A549 (cell line): ENCODE data around the gene ZNF423. TPM values are rescaled to one million over a fixed set of nuclear protein-coding genes. Genes with fewer than 3 reads are reported as not detected.

Experiments
- ATAC-seq, 2 experiments: fragments of 200-7000 bp in 1 of 2; fragments of >200 bp in 1 of 2; cut with Nextera tagmentation in 1 of 2; cut with Tn5 transposase in 1 of 2; 3 replicates each; pipeline versions ENCODE4 v1.8.0 to v1.9.1; 2018 to 2020; ENCODE audit warnings: mild to moderate bottlenecking in 1 of 2, moderate library complexity in 1 of 2
- CTCF ChIA-PET: fragments of 300-600 bp; sonication (Branson Sonifier 250); formaldehyde crosslinking; extraction: SDS; loops from one replicate; lab custom pipeline; 2021; ENCODE audit warnings: antibody characterized with exemption, inconsistent platforms; lab: Yijun Ruan, JAX
- POLR2A ChIA-PET: fragments of 350-600 bp; formaldehyde crosslinking; extraction: SDS; loops from one replicate; lab custom pipeline; 2021; ENCODE audit warnings: antibody characterized with exemption, inconsistent platforms; lab: Yijun Ruan, JAX
- DNase-seq, 2 experiments: peaks; one replicate each; pipeline versions ENCODE4 v3.0.0 to v3.0.0-alpha.2; 2011 to 2016; ENCODE audit warnings: low read depth in 1 of 2, low spot score in 1 of 2
- FAIRE-seq: peaks from 2 replicates; lab custom pipeline; 2011; peaks lifted over from hg19 to GRCh38; lab: Jason Lieb, UNC
- H3K27ac ChIP-seq, 2 experiments: fragments of >200 bp; sonication (Bioruptor Twin); formaldehyde crosslinking; 3 replicates each; pipeline ENCODE4 v1.5.1; 2016 to 2017
- H3K4me1 ChIP-seq: fragments of >200 bp; sonication (Bioruptor Twin); formaldehyde crosslinking; 3 replicates; pipeline ENCODE4 v1.6.1; 2016
- H3K4me2 ChIP-seq: fragments of >200 bp; sonication (Bioruptor Twin); formaldehyde crosslinking; 3 replicates; pipeline ENCODE4 v1.6.1; 2016
- H3K4me3 ChIP-seq: fragments of >200 bp; sonication (Bioruptor Twin); formaldehyde crosslinking; 3 replicates; pipeline ENCODE4 v1.5.1; 2016
- H3K9me3 ChIP-seq: fragments of >200 bp; sonication (Bioruptor Twin); formaldehyde crosslinking; 3 replicates; pipeline ENCODE4 v1.6.1; 2016
- BHLHE40 ChIP-seq: IDR thresholded peaks from 2 replicates; pipeline ENCODE4 v1.6.1; 2012; ENCODE audit warnings: low read depth, low read length, inconsistent platforms
- CBX2 ChIP-seq: fragments of 200-600 bp; sonication (generic); IDR thresholded peaks from 2 replicates; pipeline ENCODE4 v1.6.1; 2016; ENCODE audit warnings: low read depth, mild to moderate bottlenecking, borderline replicate concordance
- CTCF ChIP-seq: fragments of >200 bp; sonication (Bioruptor Twin); formaldehyde crosslinking; IDR thresholded peaks from 3 replicates; pipeline ENCODE4 v1.5.1; 2016
- E2F6 ChIP-seq: IDR thresholded peaks from 2 replicates; pipeline ENCODE4 v1.6.1; 2012; ENCODE audit warnings: low read depth, borderline replicate concordance
- ESRRA ChIP-seq: fragments of 150-350 bp; IDR thresholded peaks from 2 replicates; pipeline ENCODE4 v1.6.1; 2014; ENCODE audit warnings: mild to moderate bottlenecking, low read length, borderline replicate concordance
- FOSL2 ChIP-seq, 2 experiments: fragments of 450-650 bp in 1 of 2; fragments of >200 bp in 1 of 2; sonication (Bioruptor Twin) in 1 of 2; formaldehyde crosslinking; IDR thresholded peaks; 2 replicates each; pipeline versions ENCODE4 v1.5.0 to v1.6.1; 2016 to 2020; ENCODE audit warnings: mild to moderate bottlenecking in 1 of 2, moderate library complexity in 1 of 2
- GATA3 ChIP-seq: IDR thresholded peaks from 2 replicates; pipeline ENCODE4 v1.6.1; 2012; ENCODE audit warnings: borderline replicate concordance
- HES2 ChIP-seq: fragments of >200 bp; sonication (Bioruptor Twin); formaldehyde crosslinking; IDR thresholded peaks from 2 replicates; pipeline ENCODE4 v1.6.1; 2016
- HOXB5 ChIP-seq: fragments of 250-450 bp; sonication (Bioruptor Pico); IDR thresholded peaks from 2 replicates; pipeline ENCODE4 v1.5.0; 2020; ENCODE audit warnings: mild to moderate bottlenecking, moderate library complexity
- JUN ChIP-seq, 2 experiments: fragments of >200 bp; sonication (Bioruptor Twin); formaldehyde crosslinking; IDR thresholded peaks; 2 replicates in 1 of 2; 3 replicates in 1 of 2; pipeline ENCODE4 v1.6.1; 2016 to 2017
- MAFK ChIP-seq: fragments of 450-650 bp; IDR thresholded peaks from 2 replicates; pipeline ENCODE4 v1.6.1; 2014; ENCODE audit not compliant: partially characterized antibody
- MAX ChIP-seq: IDR thresholded peaks from 2 replicates; pipeline ENCODE4 v1.6.1; 2012
- NPAS2 ChIP-seq: fragments of 250-450 bp; sonication (Bioruptor Pico); IDR thresholded peaks from 2 replicates; pipeline ENCODE4 v1.8.0; 2022; ENCODE audit warnings: mild to moderate bottlenecking, moderate library complexity, borderline replicate concordance
- NR3C1 ChIP-seq: fragments of >200 bp; sonication (Bioruptor Twin); formaldehyde crosslinking; IDR thresholded peaks from 3 replicates; pipeline ENCODE4 v1.6.1; 2017
- POLR2A ChIP-seq: IDR thresholded peaks from 2 replicates; pipeline ENCODE4 v1.6.1; 2012; ENCODE audit warnings: mild to moderate bottlenecking, low read length
- RARB ChIP-seq: fragments of 250-450 bp; sonication (Bioruptor Pico); IDR thresholded peaks from 2 replicates; pipeline ENCODE4 v1.8.0; 2021; ENCODE audit warnings: mild to moderate bottlenecking, moderate library complexity
- REST ChIP-seq: fragments of 200-600 bp; sonication (generic); IDR thresholded peaks from 2 replicates; pipeline ENCODE4 v1.6.1; 2016; ENCODE audit warnings: antibody characterized with exemption, mild to moderate bottlenecking, moderate library complexity
- RFX5 ChIP-seq: fragments of 450-650 bp; IDR thresholded peaks from 2 replicates; pipeline ENCODE4 v1.7.1; 2014; ENCODE audit warnings: antibody characterized with exemption, mild to moderate bottlenecking, moderate library complexity
- SMC3 ChIP-seq: fragments of >200 bp; sonication (Bioruptor Twin); formaldehyde crosslinking; IDR thresholded peaks from 3 replicates; pipeline ENCODE4 v1.6.1; 2018; ENCODE audit warnings: inconsistent platforms
- SREBF2 ChIP-seq: fragments of 450-650 bp; IDR thresholded peaks from 2 replicates; pipeline ENCODE4 v1.6.1; 2014; ENCODE audit warnings: mild to moderate bottlenecking, moderate library complexity
- TP53 ChIP-seq: fragments of 250-450 bp; sonication (Bioruptor Pico); IDR thresholded peaks from 2 replicates; pipeline ENCODE4 v1.5.0; 2021; ENCODE audit warnings: mild to moderate bottlenecking, moderate library complexity
- ZC3H11A ChIP-seq: fragments of 450-650 bp; IDR thresholded peaks from 2 replicates; pipeline ENCODE4 v1.6.1; 2014; ENCODE audit warnings: antibody characterized with exemption, mild to moderate bottlenecking
- ZFP36 ChIP-seq: fragments of 450-650 bp; IDR thresholded peaks from 2 replicates; pipeline ENCODE4 v1.6.1; 2014; ENCODE audit warnings: borderline replicate concordance; ENCODE audit not compliant: partially characterized antibody
- WGBS: methylation state at CpG from one replicate; pipeline ENCODE4 v1.1.6; 2017; ENCODE audit errors: missing lambda C conversion rate; 5-methylcytosine and 5-hydroxymethylcytosine counted together
- polyA plus RNA-seq, 4 experiments: library from polyadenylated mRNA; depleted of rRNA in 3 of 4; stranded (reverse); fragments of >200 nt; fragmentation: RNase III in 1 of 4; extraction: RNeasy Plus Mini Kit Qiagen cat#74134 plus additional on column Dnase treatment in 1 of 4; gene quantifications; 2 replicates in 3 of 4; 3 replicates in 1 of 4; pipeline ENCODE4 v1.2.3, GENCODE V29; 2011 to 2017

ZNF423 gene
- polyA plus RNA-seq, 2 of the 4 experiments (the other 2 are of a cell fraction) = 0.04 to 0.10 TPM

GRCh38 chr16:49497466-49497865, 358.4 kb downstream of the ZNF423 start:
- no peak for FAIRE-seq

GRCh38 chr16:49496656-49497055, 359.3 kb downstream of the ZNF423 start:
- CTCF ChIA-PET = interaction anchor here (1.1 to 2.0 kb wide), 3 partner anchors 89 to 362 kb away, joined by 3 to 5 read pairs (median 3); no protein-coding TSS in a partner anchor
- TF ChIP-seq RFX5 (no peak), GATA3 (no peak), CTCF (no peak), HOXB5 (CRISPR knock-in tag) (no peak), ZFP36 (no peak)
- TF ChIP-seq, all 56 proteins: peak for 0
- Histone ChIP-seq H3K4me3 (no peak overlapping the region), H3K4me2 (no peak overlapping the region), H3K9me3 (no peaks in the 10 kb centered on the region), H3K27ac (no peak overlapping the region), H3K4me1 (no peaks in the 10 kb centered on the region)
- WGBS = 37% methylated on average over 5 of the region's 5 CpGs
- no peak for DNase-seq
- FAIRE-seq = no peak
- no peak for ATAC-seq
- POLR2A ChIA-PET = no interaction called here

More at GRCh38 chr16:49497466-49497865, 358.4 kb downstream of the ZNF423 start:
- no peak for ATAC-seq
- H3K9me3 ChIP-seq = no peaks in the 10 kb centered on the region
- ChIA-PET CTCF (interaction anchor here (1.0 to 2.0 kb wide), 2 partner anchors 90 to 1309 kb away, joined by 3 to 5 read pairs; no protein-coding TSS in a partner anchor), POLR2A (no interaction called here)
- no peaks in the 10 kb centered on the region for H3K4me1 ChIP-seq
- H3K4me3 ChIP-seq = no peak overlapping the region
- H3K4me2 ChIP-seq = no peak overlapping the region
- no peak for DNase-seq
- TF ChIP-seq NPAS2 (CRISPR knock-in tag) (no peak), MAFK (no peak), SREBF2 (no peak), POLR2A (no peak), E2F6 (no peak), SMC3 (no peak), ESRRA (no peak), ZC3H11A (no peak), MAX (no peak), RARB (no peak), CBX2 (no peak), NR3C1 (no peak), JUN (IDR thresholded peaks at IDR 0.05) (no peak), FOSL2 (IDR thresholded peaks at IDR 0.05) (no peak), FOSL2 (CRISPR knock-in tag; IDR thresholded peaks at IDR 0.05) (no peak), BHLHE40 (no peak), REST (no peak), HES2 (no peak), TP53 (no peak), HOXB5 (CRISPR knock-in tag) (no peak)
- no peak overlapping the region for H3K27ac ChIP-seq
- 16% methylated on average over 6 of the region's 6 CpGs for WGBS
